Testis (tissue), 2 donors: ENCODE data around the gene SPAG4.

ENCODE experiments used
- CTCF ChIP-seq, 3 experiments: fragments of 450-650 bp in 2 of 3; fragments of 200-600 bp in 1 of 3; sonication (generic) in 1 of 3; IDR thresholded peaks; one replicate each; pipeline ENCODE4 v1.5.1; 2016 to 2019; ENCODE audit warnings: antibody characterized with exemption in 3 of 3, mild to moderate bottlenecking in 2 of 3, moderate library complexity in 1 of 3
- POLR2A ChIP-seq: fragments of 450-650 bp; IDR thresholded peaks from one replicate; pipeline ENCODE4 v1.6.1; 2017; ENCODE audit warnings: antibody characterized with exemption, mild to moderate bottlenecking, moderate library complexity

DNA sequence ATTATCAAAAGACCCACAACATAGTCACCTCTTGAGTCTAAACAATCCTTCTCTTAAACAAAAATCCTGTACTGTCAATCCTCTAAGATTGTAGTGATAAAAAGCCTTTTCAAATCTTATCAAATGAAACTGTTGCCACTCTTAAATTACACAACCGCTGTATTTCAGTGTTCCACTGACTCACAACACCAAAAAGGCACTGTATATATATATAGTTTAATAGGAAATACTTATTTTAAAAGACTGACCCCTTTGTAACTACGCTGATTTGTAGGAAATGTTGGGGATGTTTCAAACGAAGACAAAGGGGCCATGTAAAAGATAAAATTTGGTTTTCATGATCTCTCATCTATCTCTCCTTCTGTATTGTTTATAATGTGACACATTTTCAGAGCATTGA, 35.0 kb downstream of the SPAG4 start:
- TF ChIP-seq POLR2A = no peak
- TF ChIP-seq CTCF (IDR thresholded peaks at IDR 0.05) = no peak
